Activated naive CD8-positive, alpha-beta T cell (primary cell): ENCODE data around the gene FES.

Experiments
- H3K27ac Mint-ChIP-seq: one replicate; pipeline ENCODE4 v1.8.0; 2021; ENCODE audit warnings: mixed read lengths
- H3K27me3 Mint-ChIP-seq: one replicate; pipeline ENCODE4 v1.8.0; 2021; ENCODE audit warnings: mixed read lengths
- H3K36me3 Mint-ChIP-seq: one replicate; pipeline ENCODE4 v1.8.0; 2021; ENCODE audit warnings: mixed read lengths
- H3K4me1 Mint-ChIP-seq: one replicate; pipeline ENCODE4 v1.8.0; 2021; ENCODE audit warnings: low read depth, mixed read lengths
- H3K4me3 Mint-ChIP-seq: one replicate; pipeline ENCODE4 v1.8.0; 2021; ENCODE audit warnings: mild to moderate bottlenecking, mixed read lengths
- H3K9me3 Mint-ChIP-seq: one replicate; pipeline ENCODE4 v1.8.0; 2021; ENCODE audit warnings: low read depth, mixed read lengths

FES gene

GRCh38 chr15:90931575-90931827 is 47.2 kb downstream of the FES start:
- Mint-ChIP-seq H3K27ac (peak overlapping the region; percentile 98), H3K27me3 (no peaks in the 10 kb centered on the region), H3K9me3 (no peaks in the 10 kb centered on the region), H3K36me3 (peaks cover 3% of the 10 kb centered on the region), H3K4me3 (peak overlapping the region; percentile 98), H3K4me1 (peaks cover 40% of the 10 kb centered on the region)

- Mint-ChIP-seq H3K36me3 (peaks cover 3% of the 10 kb centered on the region), H3K9me3 (no peaks in the 10 kb centered on the region), H3K27me3 (no peaks in the 10 kb centered on the region), H3K4me3 (peak within 1 kb of the TSS; percentile 98), H3K27ac (peak within 1 kb of the TSS; percentile 98), H3K4me1 (peaks cover 44% of the 10 kb centered on the region)
Measured at GRCh38 chr15:90931828-90932659, 47.7 kb downstream of the FES start, which contains the start of gene HDDC3. HDDC3 (minus strand) TSS chr15:90932549; CDS start chr15:90932540, 9 bp downstream.

GRCh38 chr15:90932660-90932991 is 48.3 kb downstream of the FES start:
- peak overlapping the region; percentile 98 for H3K4me3 Mint-ChIP-seq
- no peaks in the 10 kb centered on the region for H3K27me3 Mint-ChIP-seq
- peaks cover 3% of the 10 kb centered on the region for H3K36me3 Mint-ChIP-seq
- H3K9me3 Mint-ChIP-seq = no peaks in the 10 kb centered on the region
- H3K27ac Mint-ChIP-seq = peak overlapping the region; percentile 94
- H3K4me1 Mint-ChIP-seq = peaks cover 44% of the 10 kb centered on the region

- no peaks in the 10 kb centered on the region for H3K27me3 Mint-ChIP-seq
- H3K4me3 Mint-ChIP-seq = peak overlapping the region; percentile 63
- no peak overlapping the region for H3K27ac Mint-ChIP-seq
- peaks cover 43% of the 10 kb centered on the region for H3K4me1 Mint-ChIP-seq
- H3K36me3 Mint-ChIP-seq = peaks cover 3% of the 10 kb centered on the region
- H3K9me3 Mint-ChIP-seq = no peaks in the 10 kb centered on the region
Measured at GRCh38 chr15:90933301-90933700, 49.0 kb downstream of the FES start.

- peaks cover 3% of the 10 kb centered on the region for H3K36me3 Mint-ChIP-seq
- H3K27me3 Mint-ChIP-seq = no peaks in the 10 kb centered on the region
- H3K9me3 Mint-ChIP-seq = no peaks in the 10 kb centered on the region
- H3K4me1 Mint-ChIP-seq = peaks cover 39% of the 10 kb centered on the region
- peak overlapping the region; percentile 91 for H3K27ac Mint-ChIP-seq
- peak overlapping the region; percentile 91 for H3K4me3 Mint-ChIP-seq
Measured at GRCh38 chr15:90934256-90934948, 50.1 kb downstream of the FES start.

GRCh38 chr15:90934949-90935751 is 50.8 kb downstream of the FES start, which contains the start of gene UNC45A:
UNC45A (plus strand) TSS chr15:90935285; CDS start chr15:90935325, 40 bp downstream.
- Mint-ChIP-seq H3K4me3 (peak within 1 kb of the TSS; percentile 91), H3K4me1 (peaks cover 34% of the 10 kb centered on the region), H3K27ac (peak within 1 kb of the TSS; percentile 91), H3K9me3 (no peaks in the 10 kb centered on the region), H3K27me3 (no peaks in the 10 kb centered on the region), H3K36me3 (peaks cover 3% of the 10 kb centered on the region)

- Mint-ChIP-seq H3K27me3 (no peaks in the 10 kb centered on the region), H3K4me3 (peak overlapping the region; percentile 91), H3K27ac (peak overlapping the region; percentile 50), H3K9me3 (no peaks in the 10 kb centered on the region), H3K4me1 (peaks cover 20% of the 10 kb centered on the region), H3K36me3 (peaks cover 3% of the 10 kb centered on the region)
Measured at GRCh38 chr15:90936823-90937222, 52.5 kb downstream of the FES start.

- Mint-ChIP-seq H3K9me3 (no peaks in the 10 kb centered on the region), H3K36me3 (peaks cover 3% of the 10 kb centered on the region), H3K4me1 (peaks cover 15% of the 10 kb centered on the region), H3K27me3 (no peaks in the 10 kb centered on the region), H3K4me3 (no peak overlapping the region), H3K27ac (no peak overlapping the region)
Measured at GRCh38 chr15:90938261-90938660, 54.0 kb downstream of the FES start.

GRCh38 chr15:90939756-90940155 is 55.5 kb downstream of the FES start:
- H3K27ac Mint-ChIP-seq = no peak overlapping the region
- no peaks in the 10 kb centered on the region for H3K27me3 Mint-ChIP-seq
- H3K9me3 Mint-ChIP-seq = no peaks in the 10 kb centered on the region
- H3K4me3 Mint-ChIP-seq = no peak overlapping the region
- H3K36me3 Mint-ChIP-seq = peaks cover 3% of the 10 kb centered on the region
- H3K4me1 Mint-ChIP-seq = peaks cover 11% of the 10 kb centered on the region

DNA sequence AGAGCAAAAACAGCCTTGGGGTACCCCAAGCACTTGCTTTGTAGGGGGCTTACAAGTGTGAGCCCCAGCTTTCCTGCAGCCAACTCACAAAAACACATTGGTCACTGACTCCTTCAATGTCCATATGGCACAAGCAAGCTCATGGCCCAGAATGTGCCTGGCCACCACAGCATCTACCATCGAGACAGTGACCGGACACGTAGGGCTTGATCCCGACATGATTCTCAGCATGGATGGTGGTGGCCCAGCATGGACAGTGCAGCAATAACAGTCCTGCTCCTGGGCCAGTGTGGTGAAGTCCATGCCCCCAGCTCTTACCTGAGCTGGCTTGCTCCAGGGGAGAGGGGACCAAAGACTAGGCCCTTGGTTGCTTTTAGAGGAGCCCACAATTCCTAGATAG is 56.7 kb downstream of the FES start:
- Mint-ChIP-seq H3K27me3 (no peaks in the 10 kb centered on the region), H3K27ac (no peak overlapping the region), H3K36me3 (peaks cover 3% of the 10 kb centered on the region), H3K4me3 (no peak overlapping the region), H3K4me1 (peaks cover 9% of the 10 kb centered on the region), H3K9me3 (no peaks in the 10 kb centered on the region)

GRCh38 chr15:90942354-90943120 is 58.2 kb downstream of the FES start:
- no peak overlapping the region for H3K27ac Mint-ChIP-seq
- H3K36me3 Mint-ChIP-seq = no peaks in the 10 kb centered on the region
- H3K4me1 Mint-ChIP-seq = no peaks in the 10 kb centered on the region
- H3K27me3 Mint-ChIP-seq = no peaks in the 10 kb centered on the region
- no peaks in the 10 kb centered on the region for H3K9me3 Mint-ChIP-seq
- no peak overlapping the region for H3K4me3 Mint-ChIP-seq

GRCh38 chr15:90945091-90945490 is 60.8 kb downstream of the FES start:
- Mint-ChIP-seq H3K27ac (no peak overlapping the region), H3K4me1 (no peaks in the 10 kb centered on the region), H3K4me3 (no peak overlapping the region), H3K27me3 (no peaks in the 10 kb centered on the region), H3K36me3 (no peaks in the 10 kb centered on the region), H3K9me3 (no peaks in the 10 kb centered on the region)
